WTC11 (cell line): ENCODE measurements around the gene PTPRK. TPM values are rescaled to one million over a fixed set of nuclear protein-coding genes. Genes with fewer than 3 reads are reported as not detected.

ENCODE experiments used
- ATAC-seq: fragments of 200-7000 bp; cut with Tn5 transposase; 2 replicates; pipeline ENCODE4 v1.10.0; 2021; ENCODE audit warnings: mild to moderate bottlenecking, moderate library complexity
- CTCF ChIA-PET: fragments of 300-600 bp; sonication (Branson Sonifier 250); formaldehyde crosslinking; loops from one replicate; lab custom pipeline; 2021; ENCODE audit warnings: antibody characterized with exemption; lab: Charles Lee
- POLR2A ChIA-PET: fragments of 350-600 bp; sonication (Branson Sonifier 250); formaldehyde crosslinking; loops from one replicate; lab custom pipeline; 2021; ENCODE audit warnings: antibody characterized with exemption; lab: Charles Lee
- DNase-seq: peaks from one replicate; pipeline ENCODE4 v3.0.0; 2021; ENCODE audit warnings: low spot score
- H3K27ac Mint-ChIP-seq: 2 replicates; pipeline ENCODE4 v1.8.0; 2021; ENCODE audit warnings: mixed read lengths
- H3K27me3 Mint-ChIP-seq: 2 replicates; pipeline ENCODE4 v1.8.0; 2021; ENCODE audit warnings: low read depth, mild to moderate bottlenecking, moderate library complexity, mixed read lengths
- H3K36me3 Mint-ChIP-seq: 2 replicates; pipeline ENCODE4 v1.8.0; 2021; ENCODE audit warnings: mixed read lengths
- H3K4me1 Mint-ChIP-seq: 2 replicates; pipeline ENCODE4 v1.8.0; 2022; ENCODE audit warnings: mixed read lengths
- H3K4me3 Mint-ChIP-seq: 2 replicates; pipeline ENCODE4 v1.8.0; 2021; ENCODE audit warnings: mild to moderate bottlenecking, moderate library complexity, mixed read lengths
- H3K9me3 Mint-ChIP-seq: 2 replicates; pipeline ENCODE4 v1.8.0; 2021; ENCODE audit warnings: mixed read lengths
- CREB1 ChIP-seq: sonication (generic); formaldehyde crosslinking; IDR thresholded peaks from 2 replicates; pipeline ENCODE4 v1.8.0; 2023; ENCODE audit warnings: mild to moderate bottlenecking, missing genetic modification reagents
- CREM ChIP-seq: sonication (generic); formaldehyde crosslinking; IDR thresholded peaks from 2 replicates; pipeline ENCODE4 v1.8.1; 2022; ENCODE audit warnings: mild to moderate bottlenecking, missing genetic modification reagents, moderate library complexity
- ESRRA ChIP-seq: sonication (generic); formaldehyde crosslinking; IDR thresholded peaks from 2 replicates; pipeline ENCODE4 v1.8.1; 2022; ENCODE audit warnings: mild to moderate bottlenecking, missing genetic modification reagents, borderline replicate concordance
- JAZF1 ChIP-seq: fragments of 250-450 bp; sonication (Bioruptor Pico); IDR thresholded peaks from 2 replicates; pipeline ENCODE4 v1.9.0; 2021; ENCODE audit warnings: moderate library complexity, mild to moderate bottlenecking, inconsistent platforms
- NFYB ChIP-seq: sonication (generic); formaldehyde crosslinking; conservative IDR thresholded peaks from 2 replicates; pipeline ENCODE4 v1.8.0; 2022; ENCODE audit warnings: low read depth, missing genetic modification reagents
- NR1H2 ChIP-seq: sonication (generic); formaldehyde crosslinking; IDR thresholded peaks from 2 replicates; pipeline ENCODE4 v1.9.0; 2021; ENCODE audit warnings: mild to moderate bottlenecking, moderate library complexity, missing genetic modification reagents
- PRRX2 ChIP-seq: fragments of 250-450 bp; sonication (Bioruptor Pico); IDR thresholded peaks from 2 replicates; pipeline ENCODE4 v1.8.0; 2021; ENCODE audit warnings: mild to moderate bottlenecking
- ZNF121 ChIP-seq: sonication (generic); formaldehyde crosslinking; IDR thresholded peaks from 2 replicates; pipeline ENCODE4 v1.8.0; 2023; ENCODE audit warnings: missing genetic modification reagents
- ZNF219 ChIP-seq: sonication (generic); formaldehyde crosslinking; IDR thresholded peaks from 2 replicates; pipeline ENCODE4 v1.8.0; 2023; ENCODE audit warnings: missing genetic modification reagents, mild to moderate bottlenecking, borderline replicate concordance
- ZNF423 ChIP-seq: fragments of 250-450 bp; sonication (Bioruptor Pico); IDR thresholded peaks from 2 replicates; pipeline ENCODE4 v2.1.2; 2022; ENCODE audit warnings: mild to moderate bottlenecking, moderate library complexity
- total RNA-seq: library from RNA; stranded (reverse); gene quantifications from 3 replicates; pipeline ENCODE4 v1.2.3, GENCODE V29; 2021
- TF ChIP-seq, protein P1 (sequence below): sonication (generic); formaldehyde crosslinking; conservative IDR thresholded peaks from 2 replicates; pipeline ENCODE4 v1.8.1; 2022; ENCODE audit warnings: mild to moderate bottlenecking, missing genetic modification reagents
- TF ChIP-seq, protein P2 (sequence below): fragments of 250-450 bp; sonication (Bioruptor Pico); IDR thresholded peaks from 2 replicates; pipeline ENCODE4 v1.9.0; 2021; ENCODE audit warnings: mild to moderate bottlenecking
- TF ChIP-seq, protein P3 (sequence below): sonication (generic); formaldehyde crosslinking; IDR thresholded peaks from 2 replicates; pipeline ENCODE4 v1.8.0; 2022; ENCODE audit warnings: mild to moderate bottlenecking, missing genetic modification reagents
- TF ChIP-seq, protein P4 (sequence below): sonication (generic); formaldehyde crosslinking; IDR thresholded peaks from 2 replicates; pipeline ENCODE4 v1.8.0; 2022; ENCODE audit warnings: missing genetic modification reagents
- TF ChIP-seq, protein P5 (sequence below): fragments of 250-450 bp; sonication (Bioruptor Pico); IDR thresholded peaks from 2 replicates; pipeline ENCODE4 v2.1.2; 2022; ENCODE audit warnings: mild to moderate bottlenecking, moderate library complexity
- TF ChIP-seq, protein P6 (sequence below): sonication (generic); formaldehyde crosslinking; IDR thresholded peaks from 2 replicates; pipeline ENCODE4 v1.8.1; 2023; ENCODE audit warnings: mild to moderate bottlenecking, missing genetic modification reagents, moderate library complexity
- TF ChIP-seq, protein P7 (sequence below): sonication (generic); formaldehyde crosslinking; conservative IDR thresholded peaks from 2 replicates; pipeline ENCODE4 v1.8.1; 2023; ENCODE audit warnings: mild to moderate bottlenecking, low read depth, missing genetic modification reagents, moderate library complexity
- TF ChIP-seq, protein P8 (sequence below): fragments of 250-450 bp; sonication (Bioruptor Pico); IDR thresholded peaks from 2 replicates; pipeline ENCODE4 v1.9.0; 2021; ENCODE audit warnings: moderate library complexity, mild to moderate bottlenecking, inconsistent platforms, borderline replicate concordance

Gene PTPRK
- total RNA-seq, 1 experiment from 2014 or later = 44.8 TPM

DNA sequence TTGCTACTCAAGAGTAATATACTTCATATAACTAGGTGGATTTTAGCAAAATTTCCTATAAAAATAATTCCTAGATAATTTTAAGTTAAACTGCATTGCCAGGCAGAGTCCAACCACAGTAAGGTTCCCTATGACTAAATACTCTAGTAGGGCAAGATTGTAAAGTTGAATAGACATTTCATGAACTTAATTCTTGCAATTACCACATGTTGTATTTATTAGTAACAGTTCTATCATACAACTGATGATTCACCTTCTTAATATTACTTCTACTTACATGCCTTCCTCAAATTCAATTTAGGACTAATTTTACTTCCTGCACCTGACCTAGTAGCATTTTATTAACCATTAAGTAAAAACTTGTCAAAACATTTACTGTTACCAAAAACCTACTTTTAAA lies 352.8 kb downstream of the PTPRK start:
- no peaks in the 10 kb centered on the region for H3K9me3 Mint-ChIP-seq

DNA sequence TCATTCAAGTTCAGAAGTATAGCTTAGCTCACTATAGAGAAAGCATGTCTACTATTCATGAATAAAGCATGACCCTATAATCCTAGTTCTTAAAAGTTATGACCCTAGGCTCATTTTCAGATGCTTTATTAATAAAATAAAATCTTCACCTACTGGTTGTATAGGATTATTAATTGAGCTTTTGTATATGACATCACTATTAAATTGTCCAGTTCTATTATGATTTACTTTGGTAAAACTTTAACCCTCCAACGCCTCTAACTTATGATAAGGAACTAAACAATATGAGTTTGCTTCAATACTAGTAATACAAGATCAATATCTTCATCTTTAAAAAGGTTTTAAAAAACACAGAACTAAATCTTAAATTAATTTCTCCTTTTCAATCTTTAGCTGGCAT lies 356.1 kb downstream of the PTPRK start:
- no peaks in the 10 kb centered on the region for H3K27me3 Mint-ChIP-seq
- ATAC-seq (no peak), DNase-seq (no peak)
- no peak overlapping the region for H3K27ac Mint-ChIP-seq
- H3K36me3 Mint-ChIP-seq = no peaks in the 10 kb centered on the region
- no peaks in the 10 kb centered on the region for H3K9me3 Mint-ChIP-seq
- no peak for TF ChIP-seq ZNF423 (CRISPR knock-in tag)
- no peak for TF ChIP-seq PRRX2 (CRISPR knock-in tag)
- TF ChIP-seq ZNF121 (CRISPR knock-in tag) = no peak
- TF ChIP-seq, protein P1, sequence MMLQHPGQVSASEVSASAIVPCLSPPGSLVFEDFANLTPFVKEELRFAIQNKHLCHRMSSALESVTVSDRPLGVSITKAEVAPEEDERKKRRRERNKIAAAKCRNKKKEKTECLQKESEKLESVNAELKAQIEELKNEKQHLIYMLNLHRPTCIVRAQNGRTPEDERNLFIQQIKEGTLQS (CRISPR knock-in tag) = no peak
- TF ChIP-seq, protein P2, sequence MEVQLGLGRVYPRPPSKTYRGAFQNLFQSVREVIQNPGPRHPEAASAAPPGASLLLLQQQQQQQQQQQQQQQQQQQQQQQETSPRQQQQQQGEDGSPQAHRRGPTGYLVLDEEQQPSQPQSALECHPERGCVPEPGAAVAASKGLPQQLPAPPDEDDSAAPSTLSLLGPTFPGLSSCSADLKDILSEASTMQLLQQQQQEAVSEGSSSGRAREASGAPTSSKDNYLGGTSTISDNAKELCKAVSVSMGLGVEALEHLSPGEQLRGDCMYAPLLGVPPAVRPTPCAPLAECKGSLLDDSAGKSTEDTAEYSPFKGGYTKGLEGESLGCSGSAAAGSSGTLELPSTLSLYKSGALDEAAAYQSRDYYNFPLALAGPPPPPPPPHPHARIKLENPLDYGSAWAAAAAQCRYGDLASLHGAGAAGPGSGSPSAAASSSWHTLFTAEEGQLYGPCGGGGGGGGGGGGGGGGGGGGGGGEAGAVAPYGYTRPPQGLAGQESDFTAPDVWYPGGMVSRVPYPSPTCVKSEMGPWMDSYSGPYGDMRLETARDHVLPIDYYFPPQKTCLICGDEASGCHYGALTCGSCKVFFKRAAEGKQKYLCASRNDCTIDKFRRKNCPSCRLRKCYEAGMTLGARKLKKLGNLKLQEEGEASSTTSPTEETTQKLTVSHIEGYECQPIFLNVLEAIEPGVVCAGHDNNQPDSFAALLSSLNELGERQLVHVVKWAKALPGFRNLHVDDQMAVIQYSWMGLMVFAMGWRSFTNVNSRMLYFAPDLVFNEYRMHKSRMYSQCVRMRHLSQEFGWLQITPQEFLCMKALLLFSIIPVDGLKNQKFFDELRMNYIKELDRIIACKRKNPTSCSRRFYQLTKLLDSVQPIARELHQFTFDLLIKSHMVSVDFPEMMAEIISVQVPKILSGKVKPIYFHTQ = no peak
- no peak for TF ChIP-seq CREB1 (CRISPR knock-in tag)
- no peak for TF ChIP-seq ZNF219
- CTCF ChIA-PET = no interaction called here
- POLR2A ChIA-PET = no interaction called here
- peaks cover 6% of the 10 kb centered on the region for H3K4me1 Mint-ChIP-seq
- H3K4me3 Mint-ChIP-seq = no peak overlapping the region

More for the DNA sequence above, 352.8 kb downstream of the PTPRK start:
- no peak for ATAC-seq
- no peak for DNase-seq
- CTCF ChIA-PET = no interaction called here
- no peaks in the 10 kb centered on the region for H3K36me3 Mint-ChIP-seq
- H3K4me3 Mint-ChIP-seq = no peak overlapping the region
- TF ChIP-seq JAZF1 (CRISPR knock-in tag) = no peak
- no peak for TF ChIP-seq NFYB (CRISPR knock-in tag)
- TF ChIP-seq, protein P1 (CRISPR knock-in tag) = no peak
- TF ChIP-seq, protein P3, sequence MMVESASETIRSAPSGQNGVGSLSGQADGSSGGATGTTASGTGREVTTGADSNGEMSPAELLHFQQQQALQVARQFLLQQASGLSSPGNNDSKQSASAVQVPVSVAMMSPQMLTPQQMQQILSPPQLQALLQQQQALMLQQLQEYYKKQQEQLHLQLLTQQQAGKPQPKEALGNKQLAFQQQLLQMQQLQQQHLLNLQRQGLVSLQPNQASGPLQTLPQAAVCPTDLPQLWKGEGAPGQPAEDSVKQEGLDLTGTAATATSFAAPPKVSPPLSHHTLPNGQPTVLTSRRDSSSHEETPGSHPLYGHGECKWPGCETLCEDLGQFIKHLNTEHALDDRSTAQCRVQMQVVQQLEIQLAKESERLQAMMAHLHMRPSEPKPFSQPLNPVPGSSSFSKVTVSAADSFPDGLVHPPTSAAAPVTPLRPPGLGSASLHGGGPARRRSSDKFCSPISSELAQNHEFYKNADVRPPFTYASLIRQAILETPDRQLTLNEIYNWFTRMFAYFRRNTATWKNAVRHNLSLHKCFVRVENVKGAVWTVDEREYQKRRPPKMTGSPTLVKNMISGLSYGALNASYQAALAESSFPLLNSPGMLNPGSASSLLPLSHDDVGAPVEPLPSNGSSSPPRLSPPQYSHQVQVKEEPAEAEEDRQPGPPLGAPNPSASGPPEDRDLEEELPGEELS (CRISPR knock-in tag) = no peak
- TF ChIP-seq, protein P4, sequence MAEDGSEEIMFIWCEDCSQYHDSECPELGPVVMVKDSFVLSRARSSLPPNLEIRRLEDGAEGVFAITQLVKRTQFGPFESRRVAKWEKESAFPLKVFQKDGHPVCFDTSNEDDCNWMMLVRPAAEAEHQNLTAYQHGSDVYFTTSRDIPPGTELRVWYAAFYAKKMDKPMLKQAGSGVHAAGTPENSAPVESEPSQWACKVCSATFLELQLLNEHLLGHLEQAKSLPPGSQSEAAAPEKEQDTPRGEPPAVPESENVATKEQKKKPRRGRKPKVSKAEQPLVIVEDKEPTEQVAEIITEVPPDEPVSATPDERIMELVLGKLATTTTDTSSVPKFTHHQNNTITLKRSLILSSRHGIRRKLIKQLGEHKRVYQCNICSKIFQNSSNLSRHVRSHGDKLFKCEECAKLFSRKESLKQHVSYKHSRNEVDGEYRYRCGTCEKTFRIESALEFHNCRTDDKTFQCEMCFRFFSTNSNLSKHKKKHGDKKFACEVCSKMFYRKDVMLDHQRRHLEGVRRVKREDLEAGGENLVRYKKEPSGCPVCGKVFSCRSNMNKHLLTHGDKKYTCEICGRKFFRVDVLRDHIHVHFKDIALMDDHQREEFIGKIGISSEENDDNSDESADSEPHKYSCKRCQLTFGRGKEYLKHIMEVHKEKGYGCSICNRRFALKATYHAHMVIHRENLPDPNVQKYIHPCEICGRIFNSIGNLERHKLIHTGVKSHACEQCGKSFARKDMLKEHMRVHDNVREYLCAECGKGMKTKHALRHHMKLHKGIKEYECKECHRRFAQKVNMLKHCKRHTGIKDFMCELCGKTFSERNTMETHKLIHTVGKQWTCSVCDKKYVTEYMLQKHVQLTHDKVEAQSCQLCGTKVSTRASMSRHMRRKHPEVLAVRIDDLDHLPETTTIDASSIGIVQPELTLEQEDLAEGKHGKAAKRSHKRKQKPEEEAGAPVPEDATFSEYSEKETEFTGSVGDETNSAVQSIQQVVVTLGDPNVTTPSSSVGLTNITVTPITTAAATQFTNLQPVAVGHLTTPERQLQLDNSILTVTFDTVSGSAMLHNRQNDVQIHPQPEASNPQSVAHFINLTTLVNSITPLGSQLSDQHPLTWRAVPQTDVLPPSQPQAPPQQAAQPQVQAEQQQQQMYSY = no peak
- TF ChIP-seq, protein P5, sequence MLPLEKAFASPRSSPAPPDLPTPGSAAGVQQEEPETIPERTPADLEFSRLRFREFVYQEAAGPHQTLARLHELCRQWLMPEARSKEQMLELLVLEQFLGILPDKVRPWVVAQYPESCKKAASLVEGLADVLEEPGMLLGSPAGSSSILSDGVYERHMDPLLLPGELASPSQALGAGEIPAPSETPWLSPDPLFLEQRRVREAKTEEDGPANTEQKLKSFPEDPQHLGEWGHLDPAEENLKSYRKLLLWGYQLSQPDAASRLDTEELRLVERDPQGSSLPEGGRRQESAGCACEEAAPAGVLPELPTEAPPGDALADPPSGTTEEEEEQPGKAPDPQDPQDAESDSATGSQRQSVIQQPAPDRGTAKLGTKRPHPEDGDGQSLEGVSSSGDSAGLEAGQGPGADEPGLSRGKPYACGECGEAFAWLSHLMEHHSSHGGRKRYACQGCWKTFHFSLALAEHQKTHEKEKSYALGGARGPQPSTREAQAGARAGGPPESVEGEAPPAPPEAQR (CRISPR knock-in tag) = no peak
- no peak overlapping the region for H3K27ac Mint-ChIP-seq
- H3K27me3 Mint-ChIP-seq = no peaks in the 10 kb centered on the region
- H3K4me1 Mint-ChIP-seq = no peaks in the 10 kb centered on the region
- POLR2A ChIA-PET = no interaction called here

DNA sequence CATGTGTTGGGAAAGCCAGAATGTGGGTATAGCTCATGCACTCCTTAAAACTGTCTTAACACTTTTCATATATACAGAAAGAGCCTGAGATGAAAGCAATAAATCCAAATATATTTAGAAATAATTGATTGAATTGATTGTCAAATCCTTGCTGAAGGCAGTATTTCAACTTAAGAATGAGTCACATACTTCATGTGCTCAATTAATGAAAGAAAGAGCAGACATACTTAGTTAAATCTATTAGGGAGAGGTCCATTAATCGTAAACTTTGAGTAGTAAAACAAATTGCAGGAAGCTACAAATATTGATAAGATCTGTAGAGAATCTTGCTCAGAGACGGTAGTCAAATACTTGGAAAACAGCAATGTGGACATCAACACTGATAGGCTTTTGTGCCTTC lies 358.0 kb downstream of the PTPRK start:
- Mint-ChIP-seq H3K27me3 (no peaks in the 10 kb centered on the region), H3K36me3 (no peaks in the 10 kb centered on the region), H3K4me1 (peaks cover 6% of the 10 kb centered on the region), H3K4me3 (no peak overlapping the region), H3K9me3 (no peaks in the 10 kb centered on the region), H3K27ac (no peak overlapping the region)
- DNase-seq = no peak
- ChIA-PET POLR2A (no interaction called here), CTCF (no interaction called here)
- no peak for ATAC-seq
- TF ChIP-seq ESRRA (CRISPR knock-in tag) (no peak), NR1H2 (CRISPR knock-in tag) (no peak), CREM (no peak)
- TF ChIP-seq, protein P6, sequence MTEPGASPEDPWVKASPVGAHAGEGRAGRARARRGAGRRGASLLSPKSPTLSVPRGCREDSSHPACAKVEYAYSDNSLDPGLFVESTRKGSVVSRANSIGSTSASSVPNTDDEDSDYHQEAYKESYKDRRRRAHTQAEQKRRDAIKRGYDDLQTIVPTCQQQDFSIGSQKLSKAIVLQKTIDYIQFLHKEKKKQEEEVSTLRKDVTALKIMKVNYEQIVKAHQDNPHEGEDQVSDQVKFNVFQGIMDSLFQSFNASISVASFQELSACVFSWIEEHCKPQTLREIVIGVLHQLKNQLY = no peak
- TF ChIP-seq, protein P7, sequence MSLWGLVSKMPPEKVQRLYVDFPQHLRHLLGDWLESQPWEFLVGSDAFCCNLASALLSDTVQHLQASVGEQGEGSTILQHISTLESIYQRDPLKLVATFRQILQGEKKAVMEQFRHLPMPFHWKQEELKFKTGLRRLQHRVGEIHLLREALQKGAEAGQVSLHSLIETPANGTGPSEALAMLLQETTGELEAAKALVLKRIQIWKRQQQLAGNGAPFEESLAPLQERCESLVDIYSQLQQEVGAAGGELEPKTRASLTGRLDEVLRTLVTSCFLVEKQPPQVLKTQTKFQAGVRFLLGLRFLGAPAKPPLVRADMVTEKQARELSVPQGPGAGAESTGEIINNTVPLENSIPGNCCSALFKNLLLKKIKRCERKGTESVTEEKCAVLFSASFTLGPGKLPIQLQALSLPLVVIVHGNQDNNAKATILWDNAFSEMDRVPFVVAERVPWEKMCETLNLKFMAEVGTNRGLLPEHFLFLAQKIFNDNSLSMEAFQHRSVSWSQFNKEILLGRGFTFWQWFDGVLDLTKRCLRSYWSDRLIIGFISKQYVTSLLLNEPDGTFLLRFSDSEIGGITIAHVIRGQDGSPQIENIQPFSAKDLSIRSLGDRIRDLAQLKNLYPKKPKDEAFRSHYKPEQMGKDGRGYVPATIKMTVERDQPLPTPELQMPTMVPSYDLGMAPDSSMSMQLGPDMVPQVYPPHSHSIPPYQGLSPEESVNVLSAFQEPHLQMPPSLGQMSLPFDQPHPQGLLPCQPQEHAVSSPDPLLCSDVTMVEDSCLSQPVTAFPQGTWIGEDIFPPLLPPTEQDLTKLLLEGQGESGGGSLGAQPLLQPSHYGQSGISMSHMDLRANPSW (CRISPR knock-in tag) = no peak
- TF ChIP-seq, protein P8, sequence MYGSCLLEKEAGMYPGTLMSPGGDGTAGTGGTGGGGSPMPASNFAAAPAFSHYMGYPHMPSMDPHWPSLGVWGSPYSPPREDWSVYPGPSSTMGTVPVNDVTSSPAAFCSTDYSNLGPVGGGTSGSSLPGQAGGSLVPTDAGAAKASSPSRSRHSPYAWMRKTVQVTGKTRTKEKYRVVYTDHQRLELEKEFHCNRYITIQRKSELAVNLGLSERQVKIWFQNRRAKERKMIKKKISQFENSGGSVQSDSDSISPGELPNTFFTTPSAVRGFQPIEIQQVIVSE (CRISPR knock-in tag) = no peak
